Measurements from ENCODE around the gene LCORL. TPM values are rescaled to one million over a fixed set of nuclear protein-coding genes. Genes with fewer than 3 reads are reported as not detected.

Gene LCORL
- total RNA-seq, 4 donors from 2014 or later = 16.0 to 23.8 (median 18.5) TPM

DNA sequence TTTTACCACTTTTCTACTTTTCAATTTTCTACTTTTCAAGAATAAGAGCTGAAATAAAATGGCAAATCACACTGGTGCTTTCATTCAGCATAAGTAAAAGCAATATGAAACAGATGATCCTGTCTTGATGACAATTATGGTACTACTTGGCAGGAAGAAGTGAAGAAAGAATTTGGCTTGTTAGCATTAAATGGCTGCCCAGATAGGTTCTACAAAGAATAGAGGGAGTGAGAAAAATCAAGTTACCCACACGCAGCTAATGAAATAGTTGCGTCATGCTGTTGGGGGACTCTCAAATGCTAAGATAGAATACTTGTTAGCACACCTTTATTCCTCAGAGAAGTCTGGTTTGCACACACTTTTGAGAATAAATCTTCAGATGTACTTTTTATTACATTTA, 12.5 kb upstream of the LCORL start:
- TF ChIP-seq, protein P1, sequence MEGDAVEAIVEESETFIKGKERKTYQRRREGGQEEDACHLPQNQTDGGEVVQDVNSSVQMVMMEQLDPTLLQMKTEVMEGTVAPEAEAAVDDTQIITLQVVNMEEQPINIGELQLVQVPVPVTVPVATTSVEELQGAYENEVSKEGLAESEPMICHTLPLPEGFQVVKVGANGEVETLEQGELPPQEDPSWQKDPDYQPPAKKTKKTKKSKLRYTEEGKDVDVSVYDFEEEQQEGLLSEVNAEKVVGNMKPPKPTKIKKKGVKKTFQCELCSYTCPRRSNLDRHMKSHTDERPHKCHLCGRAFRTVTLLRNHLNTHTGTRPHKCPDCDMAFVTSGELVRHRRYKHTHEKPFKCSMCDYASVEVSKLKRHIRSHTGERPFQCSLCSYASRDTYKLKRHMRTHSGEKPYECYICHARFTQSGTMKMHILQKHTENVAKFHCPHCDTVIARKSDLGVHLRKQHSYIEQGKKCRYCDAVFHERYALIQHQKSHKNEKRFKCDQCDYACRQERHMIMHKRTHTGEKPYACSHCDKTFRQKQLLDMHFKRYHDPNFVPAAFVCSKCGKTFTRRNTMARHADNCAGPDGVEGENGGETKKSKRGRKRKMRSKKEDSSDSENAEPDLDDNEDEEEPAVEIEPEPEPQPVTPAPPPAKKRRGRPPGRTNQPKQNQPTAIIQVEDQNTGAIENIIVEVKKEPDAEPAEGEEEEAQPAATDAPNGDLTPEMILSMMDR (IDR thresholded peaks at IDR 0.05; ENCODE audit: low read depth) = no peak

DNA sequence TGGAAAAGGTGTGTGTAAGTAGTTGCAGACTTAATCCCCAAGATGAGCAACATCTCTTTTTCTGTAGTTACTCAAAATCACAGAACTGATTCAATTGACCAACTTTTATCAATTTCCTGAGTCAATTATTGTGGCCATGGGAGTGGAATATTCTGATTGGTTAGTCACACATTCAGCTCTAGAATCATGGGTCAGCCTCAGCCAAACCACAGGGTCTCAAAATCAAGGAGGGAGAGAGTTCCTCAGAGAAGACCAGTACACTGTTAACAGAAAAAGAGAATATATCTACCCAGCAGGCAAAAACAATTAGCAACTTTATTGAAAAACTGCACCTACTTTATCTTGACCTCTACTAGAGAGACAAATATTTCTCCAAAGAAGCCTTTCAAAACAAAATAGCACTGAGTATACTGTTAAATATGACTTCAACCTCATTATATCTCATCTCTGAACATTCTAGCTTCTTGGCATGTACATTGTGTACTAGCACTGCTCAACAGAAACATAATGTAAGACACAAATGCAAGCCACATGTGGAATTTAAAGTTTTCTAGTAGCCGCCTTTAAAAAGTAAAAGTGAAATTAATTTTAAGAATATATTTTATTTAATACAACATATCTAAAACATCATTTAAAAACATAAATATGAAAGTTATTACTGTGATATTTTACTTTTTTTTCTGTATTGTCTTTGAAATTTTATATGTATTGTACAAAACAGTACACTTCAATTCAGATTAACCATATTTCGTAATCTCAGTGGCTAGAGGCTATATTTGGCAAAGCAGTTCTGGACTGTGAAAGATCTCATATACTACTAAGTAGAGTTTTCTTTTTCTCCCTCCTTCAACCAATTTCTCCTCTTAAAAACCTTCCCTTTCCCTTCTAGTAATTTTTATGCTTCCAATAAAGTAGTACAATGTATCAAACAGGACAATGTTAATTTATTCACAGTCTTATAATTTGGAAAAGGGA, 11.8 kb upstream of the LCORL start:
- TF ChIP-seq, protein P1 (IDR thresholded peaks at IDR 0.05; ENCODE audit: low read depth) = no peak

DNA sequence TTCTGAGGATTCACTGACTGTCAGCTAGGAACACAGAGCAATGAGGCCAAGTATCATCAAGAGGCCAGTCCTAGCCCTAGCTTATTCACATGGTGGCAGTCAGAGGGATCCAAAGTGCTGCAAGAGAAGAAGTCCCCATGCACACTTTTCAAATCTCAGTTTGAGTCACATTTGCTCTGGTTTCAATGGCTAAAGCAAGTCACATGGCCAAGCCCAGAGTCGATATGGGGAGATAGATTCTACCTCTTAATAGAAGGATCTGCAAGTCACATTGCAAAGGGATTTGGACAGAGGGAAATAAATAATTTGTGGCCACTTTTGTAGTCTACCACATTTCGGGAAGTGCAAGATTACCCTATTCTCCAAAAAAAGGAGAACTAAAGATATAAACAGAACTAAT, 3.7 kb upstream of the LCORL start:
- TF ChIP-seq, protein P1 (IDR thresholded peaks at IDR 0.05; ENCODE audit: low read depth) = no peak

DNA sequence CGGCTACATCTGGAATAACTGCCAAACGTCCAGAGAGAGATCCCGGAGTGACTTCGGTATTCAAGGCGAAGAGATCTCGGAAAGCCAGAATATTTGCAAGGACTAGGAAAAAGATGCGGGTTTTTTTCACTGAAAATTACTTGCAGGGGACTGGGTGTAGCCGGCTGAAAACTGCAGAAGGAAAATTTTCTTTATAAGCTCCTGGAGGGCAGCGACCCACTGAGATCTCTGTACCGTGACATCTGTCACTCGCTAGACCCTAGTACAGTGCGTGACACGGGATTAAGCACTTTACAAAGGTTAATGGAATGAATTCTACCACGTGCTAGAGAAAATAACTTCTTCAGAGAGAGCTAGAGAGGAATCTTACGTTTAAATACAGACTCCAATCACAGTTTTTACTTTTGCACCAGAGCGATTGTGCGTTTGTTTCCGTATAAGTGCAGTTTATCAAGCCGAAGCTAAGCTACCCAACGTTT, 1.1 kb upstream of the LCORL start:
- TF ChIP-seq, protein P1 (IDR thresholded peaks at IDR 0.05; ENCODE audit: low read depth) = no peak

DNA sequence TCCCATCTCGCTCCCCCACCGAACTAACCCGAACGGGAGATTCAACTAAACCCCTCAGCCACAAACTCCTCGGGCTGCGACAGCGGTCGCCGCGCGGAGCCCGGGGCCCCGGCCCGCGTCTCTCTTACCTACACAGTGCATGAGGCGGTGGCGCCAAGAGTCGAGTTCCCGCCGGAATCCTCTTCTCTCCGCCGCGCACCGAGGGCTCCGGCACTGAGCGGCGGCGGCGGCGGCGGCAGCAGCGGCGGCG, 160 bp downstream of the LCORL start:
- TF ChIP-seq, protein P1 (IDR thresholded peaks at IDR 0.05; ENCODE audit: low read depth) = no peak

DNA sequence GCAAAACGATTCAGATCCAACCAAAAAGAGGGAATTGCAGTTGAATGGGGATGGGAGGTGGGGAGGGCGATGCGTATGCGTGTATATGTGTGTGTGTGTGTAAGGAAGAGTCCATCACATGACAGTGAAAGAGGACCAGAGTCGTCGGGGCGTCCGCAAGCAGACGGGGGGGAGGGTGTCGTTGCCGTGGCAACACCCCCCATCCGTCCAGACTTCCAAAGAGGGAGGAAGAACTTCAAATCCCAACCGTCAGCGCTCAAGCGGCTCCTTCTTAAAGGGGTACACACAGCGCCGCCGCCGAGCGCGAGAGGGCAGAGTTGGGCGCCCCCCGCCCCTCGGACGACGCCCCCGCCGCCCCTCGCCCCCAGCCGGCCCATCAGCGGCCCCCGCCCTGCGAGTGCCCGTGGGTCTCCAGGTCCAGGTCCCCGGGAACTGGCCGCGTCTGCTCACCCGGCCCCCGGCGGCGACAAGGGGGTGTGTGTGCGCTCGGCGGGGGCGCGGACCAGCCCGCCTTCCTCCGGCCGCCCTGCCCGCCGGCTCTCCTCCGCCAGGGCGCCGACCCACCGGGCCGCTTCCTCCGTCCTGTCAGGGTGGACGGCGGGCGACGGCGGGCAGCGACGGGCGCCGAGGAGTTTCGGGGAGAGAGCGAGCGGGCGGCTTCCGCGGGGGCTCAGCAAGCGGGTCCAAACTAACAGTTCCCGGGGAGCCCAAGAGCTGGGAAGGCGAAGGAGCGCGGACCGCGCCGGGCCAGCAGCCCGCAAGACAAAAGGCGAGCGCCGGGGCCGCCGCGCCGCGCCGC, 685 bp downstream of the LCORL start:
- TF ChIP-seq, protein P1 (IDR thresholded peaks at IDR 0.05; ENCODE audit: low read depth) = no peak

DNA sequence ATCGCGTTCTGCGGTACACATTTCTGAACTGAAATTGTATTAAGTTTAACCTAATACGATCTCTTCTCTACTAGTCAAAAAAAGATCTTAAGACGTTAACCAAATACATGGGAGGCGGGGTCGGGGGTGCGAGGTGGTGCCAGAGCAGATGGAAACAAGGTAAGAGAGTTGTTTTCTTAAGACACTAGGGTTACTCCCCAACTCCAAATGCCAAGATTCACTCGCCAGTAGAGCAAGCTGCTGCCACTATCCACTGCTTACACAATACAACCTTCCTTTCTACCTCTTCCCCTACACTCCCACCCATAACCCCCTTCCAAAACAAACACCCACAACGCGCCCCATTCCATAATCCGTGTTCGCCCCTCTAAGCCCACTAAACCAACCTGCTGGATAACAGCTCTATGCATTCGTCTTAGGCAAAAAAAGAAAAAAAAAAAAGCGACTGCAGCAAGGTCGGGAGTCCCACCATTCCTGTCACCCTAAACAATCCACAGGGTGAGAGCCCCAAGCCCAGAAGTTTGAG, 1.3 kb downstream of the LCORL start:
- TF ChIP-seq, protein P1 (IDR thresholded peaks at IDR 0.05; ENCODE audit: low read depth) = no peak
